Measurements from ENCODE around the gene FARP2. TPM values are rescaled to one million over a fixed set of nuclear protein-coding genes. Genes with fewer than 3 reads are reported as not detected.
A peak's percentile ranks its signal among the peaks of the same experiment; 100 is the strongest.
"Not testable (repeated sequence)": the region's sequence is repeated elsewhere in the genome, so short reads cannot be mapped to it uniquely, and the experiment has no call there.

Gene FARP2
- total RNA-seq, 1 donor from 2014 or later: 18.6 TPM

DNA sequence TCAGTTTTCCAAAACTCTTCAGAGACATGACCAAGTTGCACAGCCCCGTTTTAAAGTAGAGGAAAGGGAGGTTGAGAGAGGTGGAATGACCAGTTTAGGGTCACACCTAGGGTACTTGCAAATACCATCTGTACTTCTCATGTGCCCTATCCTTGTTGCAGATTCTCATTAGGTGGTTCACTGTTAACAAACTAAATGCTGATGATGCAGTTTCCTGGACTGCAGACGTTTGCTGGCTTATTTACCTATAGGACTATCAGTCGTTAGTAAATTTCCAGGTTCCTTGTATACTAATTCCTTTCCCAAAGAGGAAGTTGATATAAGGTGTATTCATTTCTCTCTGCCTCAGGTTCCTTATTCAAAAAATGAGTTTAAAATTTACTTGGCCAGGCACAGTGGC is 1.4 kb downstream of the FARP2 start:
- ATAC-seq: no peak
- intact Hi-C loops (cut with micrococcal nuclease): no loop called here
- DNase-seq: no peak

DNA sequence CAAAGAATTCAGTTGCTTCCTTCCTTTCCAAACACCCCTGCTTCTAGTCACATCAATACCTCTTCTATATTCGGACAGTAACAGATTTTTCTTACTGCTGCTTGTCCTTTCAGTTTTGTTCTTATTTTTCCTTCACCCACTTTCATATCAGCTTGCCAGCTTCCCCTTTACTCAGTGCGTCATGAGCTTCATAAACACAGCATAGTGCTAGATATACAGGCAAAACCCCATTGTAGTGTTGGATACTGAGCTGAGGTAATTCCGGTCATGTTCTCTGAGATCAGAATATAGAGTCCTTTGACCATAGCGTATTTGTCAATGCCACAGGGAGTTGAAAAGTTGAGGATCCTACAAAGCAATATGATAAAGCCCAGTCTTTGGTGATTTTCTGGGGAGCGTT is 2.4 kb downstream of the FARP2 start:
- ATAC-seq: no peak
- intact Hi-C loops (cut with micrococcal nuclease): no loop called here

DNA sequence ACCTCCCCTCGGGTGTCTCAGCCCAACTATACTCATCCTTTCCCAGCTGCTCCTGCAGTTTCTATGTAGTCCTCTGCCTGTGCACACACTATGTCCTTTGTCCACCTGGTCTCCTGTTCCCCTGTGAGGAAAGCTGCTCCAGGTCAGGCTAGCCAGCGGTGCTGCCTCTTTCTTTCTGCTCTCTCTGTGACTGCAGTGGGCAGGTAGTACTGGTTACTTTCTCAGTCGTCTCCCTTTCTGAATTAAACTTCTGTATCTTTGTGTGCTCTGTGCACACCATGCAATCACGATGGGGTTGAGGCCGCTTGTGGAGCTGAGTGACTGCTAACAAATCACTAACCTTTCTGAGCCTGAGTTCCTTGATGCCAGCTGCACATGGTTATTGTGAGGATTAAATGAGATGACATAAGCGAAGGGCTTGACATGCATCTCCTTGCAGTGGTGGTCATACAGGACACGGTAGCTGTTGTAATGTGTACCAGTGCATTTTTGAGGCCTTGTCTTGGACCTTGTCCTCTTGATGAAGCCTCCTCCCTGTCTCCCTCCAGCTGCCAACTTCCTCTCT is 3.5 kb downstream of the FARP2 start:
- ATAC-seq (no peak), DNase-seq (no peak)
- intact Hi-C loops (cut with micrococcal nuclease): no loop called here

More for the DNA sequence above, 2.4 kb downstream of the FARP2 start:
- DNase-seq: no peak

DNA sequence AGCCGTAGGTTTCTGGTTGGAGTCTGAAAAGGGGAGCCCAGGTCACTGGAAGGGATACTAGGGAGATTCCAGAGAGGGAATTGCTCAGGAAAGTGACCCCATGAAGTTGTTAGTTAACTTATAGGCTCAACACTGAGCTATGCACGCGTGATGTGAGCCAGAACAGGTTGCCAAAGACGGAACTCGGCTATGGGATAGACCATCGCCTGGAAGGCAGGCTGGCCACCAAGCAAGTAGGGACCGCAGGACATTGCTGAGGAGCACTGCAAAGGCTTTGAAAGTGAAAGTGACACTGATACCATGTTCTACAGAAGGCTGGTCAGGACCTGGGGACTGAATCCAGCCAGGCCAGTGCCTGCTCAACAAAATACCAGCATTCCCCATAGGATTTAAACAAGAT is 7.3 kb downstream of the FARP2 start:
- DNase-seq: no peak
- ATAC-seq: peak; percentile 47
- intact Hi-C loops (cut with micrococcal nuclease): no loop called here

DNA sequence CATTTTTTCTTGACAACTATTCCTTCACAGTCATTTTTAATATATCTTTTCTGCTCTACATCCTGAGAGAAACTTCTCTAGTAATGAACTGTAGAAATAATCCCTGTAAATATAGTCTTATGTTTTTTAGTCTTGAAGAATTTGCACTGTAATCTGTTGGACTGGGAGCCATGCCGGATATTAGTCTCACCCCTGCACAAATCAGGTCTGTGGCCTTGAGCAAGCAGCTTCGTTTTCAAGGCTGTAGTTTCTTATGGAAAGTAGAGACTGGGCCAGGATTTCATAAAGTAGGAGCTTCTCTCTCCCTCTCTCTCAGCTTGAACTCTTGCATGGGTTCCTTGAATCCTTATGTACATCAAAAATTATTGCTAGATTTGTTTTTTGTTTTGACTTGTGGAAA is 8.7 kb downstream of the FARP2 start:
- no peak for ATAC-seq
- DNase-seq: no peak
- intact Hi-C loops (cut with micrococcal nuclease): no loop called here

DNA sequence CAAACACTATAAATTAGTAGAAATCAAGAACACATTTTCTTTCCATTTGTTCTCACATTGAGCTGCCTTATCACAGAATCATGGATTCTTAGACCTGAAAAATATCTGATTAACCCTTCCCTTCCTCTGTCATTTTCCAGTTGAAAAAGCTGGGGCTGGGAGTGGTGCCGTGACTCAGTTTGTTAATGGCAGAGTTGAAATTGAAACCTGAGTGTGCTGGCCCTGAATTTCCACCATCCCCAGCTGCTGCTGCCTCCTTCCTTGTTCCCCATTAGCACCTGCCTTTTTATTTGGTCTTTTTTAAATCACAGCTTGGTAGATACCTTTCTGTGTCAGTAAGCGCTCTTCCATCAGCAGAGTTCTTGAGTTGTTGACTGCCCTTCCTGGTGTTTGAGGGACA is 10.6 kb downstream of the FARP2 start:
- DNase-seq (no peak), ATAC-seq (no peak)
- intact Hi-C loops (cut with micrococcal nuclease): no loop called here

DNA sequence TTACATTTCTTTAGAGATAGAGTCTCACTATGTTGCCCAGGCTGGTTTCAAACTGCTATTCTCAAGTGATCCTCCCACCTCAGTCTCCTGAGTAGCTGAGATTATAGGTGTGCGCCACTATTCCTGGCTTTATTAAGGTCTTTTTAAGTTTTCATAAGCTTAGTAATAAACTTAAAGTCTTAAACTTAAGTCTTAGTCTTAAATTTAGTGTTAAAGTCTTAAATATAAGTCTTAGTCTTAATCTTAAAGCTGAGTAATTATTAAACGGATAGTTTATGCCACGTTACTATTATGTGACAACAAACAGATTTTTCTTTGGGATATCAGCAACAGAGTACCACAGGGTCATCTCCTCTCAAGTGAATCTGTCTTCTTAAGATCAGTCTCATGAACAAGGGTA is 12.6 kb downstream of the FARP2 start:
- intact Hi-C loops (cut with micrococcal nuclease): no loop called here
- DNase-seq: no peak
- no peak for ATAC-seq

DNA sequence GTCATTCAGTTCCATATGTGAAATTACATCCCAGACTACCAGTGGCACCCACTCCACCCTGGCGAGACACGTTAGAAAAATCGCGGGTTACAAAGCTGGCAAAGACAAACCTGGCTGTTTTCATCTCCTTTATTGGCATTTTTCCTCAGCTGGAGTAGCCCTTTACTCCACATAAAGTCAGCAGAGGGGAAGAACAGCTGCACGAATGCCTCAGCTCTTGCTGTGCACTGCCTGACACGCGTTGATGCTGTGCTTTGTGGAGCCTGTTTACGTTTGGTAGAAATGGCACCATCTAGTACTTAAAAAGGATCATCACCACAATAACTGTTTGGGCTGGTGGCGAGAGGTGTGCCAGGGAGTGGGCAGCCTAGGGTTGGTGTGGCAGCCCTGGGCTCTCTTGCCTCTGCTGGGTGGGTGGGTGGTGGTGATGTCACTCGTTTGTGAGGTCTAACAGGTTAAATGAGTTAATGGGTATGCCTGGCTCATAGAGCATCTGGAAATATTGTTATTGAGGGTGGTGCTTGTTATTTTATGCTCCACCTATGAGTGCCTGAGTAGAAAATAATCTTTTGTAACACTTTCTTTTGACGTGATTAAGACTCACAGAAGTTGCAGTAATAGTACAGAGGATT is 16.4 kb downstream of the FARP2 start:
- ATAC-seq (peak; percentile 21), DNase-seq (no peak)
- intact Hi-C loops (cut with micrococcal nuclease): no loop called here

DNA sequence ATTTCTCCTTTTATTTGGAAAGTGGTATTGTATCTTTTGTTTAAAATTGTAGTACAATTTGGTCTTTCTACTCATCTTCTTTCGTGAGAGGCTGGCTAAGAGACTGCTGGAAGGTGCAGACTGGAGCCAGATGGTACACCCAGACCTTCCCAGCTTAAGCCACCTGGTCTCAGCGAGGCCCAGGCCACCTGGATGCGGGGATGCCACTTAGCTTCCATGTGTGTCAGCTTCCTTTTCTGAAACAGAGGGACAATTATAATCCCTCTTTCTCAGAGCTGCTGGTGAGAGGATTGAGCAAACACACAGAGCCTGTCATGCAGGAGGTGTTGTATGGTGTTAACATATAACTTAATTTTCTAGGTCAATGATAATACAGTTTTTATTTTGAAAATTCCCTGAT is 17.4 kb downstream of the FARP2 start:
- ATAC-seq (no peak), DNase-seq (no peak)
- intact Hi-C loops (cut with micrococcal nuclease): no loop called here

DNA sequence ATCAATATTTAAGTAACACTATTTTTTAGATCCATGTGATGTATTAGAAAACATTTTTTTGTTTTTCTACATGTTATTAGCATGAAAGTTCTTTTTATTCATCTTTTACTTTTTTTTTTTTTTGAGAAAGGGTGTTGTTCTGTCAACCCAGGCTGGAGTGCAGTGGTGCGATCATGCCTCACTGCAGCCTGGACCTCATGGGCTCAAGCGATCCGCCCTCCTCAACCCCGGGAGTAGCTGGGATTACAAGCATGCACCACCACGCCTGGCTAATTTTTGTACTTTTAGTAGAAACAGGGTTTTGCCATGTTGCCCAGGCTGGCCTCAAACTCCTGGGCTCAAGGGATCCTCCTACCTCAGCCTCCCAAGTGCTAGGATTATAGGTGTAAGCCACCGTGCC is 17.8 kb downstream of the FARP2 start:
- intact Hi-C loops (cut with micrococcal nuclease); ATAC-seq; DNase-seq: not testable (repeated sequence)

DNA sequence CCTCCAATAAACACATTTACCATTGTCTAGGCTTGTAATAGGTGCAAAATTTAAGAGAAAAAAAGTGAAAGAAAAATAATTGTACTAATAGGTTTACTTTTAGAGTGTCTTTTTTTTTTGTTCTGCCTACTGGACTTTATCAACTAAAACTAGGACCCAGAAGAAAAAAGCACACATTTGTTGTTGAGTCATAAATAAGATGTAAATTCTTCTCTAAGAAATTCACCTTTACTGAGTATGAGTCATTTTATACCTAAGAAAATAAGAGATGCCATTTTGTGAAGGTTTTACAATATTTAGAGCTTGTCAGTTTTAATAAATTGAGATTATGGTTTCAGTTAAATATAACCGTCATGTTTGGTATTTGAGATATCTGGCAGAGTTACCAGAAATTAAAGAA is 19.2 kb downstream of the FARP2 start:
- intact Hi-C loops (cut with micrococcal nuclease): no loop called here
- ATAC-seq: no peak
- DNase-seq: no peak

DNA sequence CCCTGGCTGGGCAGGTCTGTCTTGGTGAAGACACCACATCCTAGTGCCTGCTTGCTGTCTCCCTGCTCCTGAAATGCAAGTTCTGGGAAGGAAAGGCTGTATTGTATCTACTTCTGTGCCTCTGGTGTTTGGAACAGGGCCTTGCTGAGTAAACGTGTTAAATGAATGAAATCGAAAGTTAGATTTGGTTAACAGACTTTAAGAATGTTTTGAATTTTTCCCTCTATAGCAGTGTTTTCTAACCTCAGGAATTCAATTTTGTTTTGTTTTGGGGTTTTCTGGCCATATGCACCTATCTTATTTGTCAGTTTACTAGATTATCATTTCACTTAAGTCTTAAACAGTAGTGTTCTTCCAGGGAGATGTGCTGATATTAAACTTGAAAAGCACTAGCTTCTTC is 20.7 kb downstream of the FARP2 start:
- DNase-seq (no peak), ATAC-seq (no peak)
- intact Hi-C loops (cut with micrococcal nuclease): no loop called here

DNA sequence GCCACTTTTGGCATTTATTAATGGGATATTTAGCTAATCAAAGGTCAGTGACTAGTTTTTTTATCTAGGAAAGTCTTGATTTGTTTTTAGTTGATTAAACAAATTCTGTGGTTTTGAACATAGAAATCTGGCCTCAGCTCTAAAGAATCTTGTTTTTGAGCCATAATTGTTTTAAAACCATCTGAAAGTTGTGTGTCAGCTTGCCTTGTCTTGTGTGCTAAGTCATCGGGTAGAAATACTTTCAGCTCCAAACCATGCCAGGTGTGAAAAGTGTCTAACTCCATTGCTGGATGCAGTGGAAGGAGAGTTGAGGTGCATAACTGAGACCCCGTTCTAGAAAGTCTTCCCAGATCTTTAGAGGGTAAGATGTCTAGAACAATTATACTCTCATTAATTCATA is 22.7 kb downstream of the FARP2 start:
- intact Hi-C loops (cut with micrococcal nuclease): no loop called here
- ATAC-seq (no peak), DNase-seq (no peak)

DNA sequence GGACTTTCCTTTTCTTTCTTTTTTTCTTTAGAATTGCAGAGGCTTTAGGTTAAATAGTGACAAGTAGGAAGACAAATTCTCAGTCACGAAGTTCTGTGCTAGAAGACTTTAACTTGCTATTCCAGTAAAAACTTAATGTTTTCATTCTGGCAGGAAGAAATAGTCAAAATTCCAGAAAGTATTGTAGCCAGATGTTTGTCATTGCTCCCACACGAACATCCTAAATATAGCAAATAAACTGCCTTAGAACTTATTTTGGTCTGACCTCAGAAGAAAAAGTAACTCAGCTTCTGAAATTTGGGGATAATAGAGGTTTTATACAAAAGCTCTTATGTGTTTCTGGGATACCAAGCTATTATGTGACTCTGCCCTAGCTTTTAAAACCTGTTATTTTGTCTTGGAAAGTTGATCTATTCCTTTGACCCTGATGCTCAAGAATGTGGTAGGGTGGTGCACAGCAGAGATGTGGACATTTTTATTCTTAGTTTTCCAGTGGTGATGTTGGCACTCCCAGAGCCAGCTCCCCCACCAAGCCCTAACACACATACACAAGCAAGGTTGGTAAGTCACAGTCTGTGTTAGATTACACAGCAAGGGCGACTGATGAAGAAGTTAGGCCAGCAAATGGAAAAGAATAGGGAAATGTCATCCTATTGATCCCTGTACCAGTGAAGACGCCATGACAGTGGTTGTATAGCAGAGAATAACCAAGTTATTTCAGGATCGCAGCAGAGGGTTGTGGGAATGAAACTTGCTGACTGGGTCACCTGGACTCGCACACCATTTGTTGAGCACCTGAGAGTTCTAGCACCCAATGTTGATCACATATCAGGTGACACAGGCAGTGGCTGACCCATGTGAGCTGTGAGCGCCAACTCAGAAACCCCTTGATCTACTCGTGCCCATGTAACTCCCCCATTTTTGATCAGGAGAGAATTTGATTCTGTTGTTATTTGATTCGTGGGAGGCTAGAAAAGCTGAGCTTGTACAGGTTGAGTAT is 23.7 kb downstream of the FARP2 start:
- no peak for DNase-seq
- no peak for ATAC-seq
- intact Hi-C loops (cut with micrococcal nuclease): no loop called here

DNA sequence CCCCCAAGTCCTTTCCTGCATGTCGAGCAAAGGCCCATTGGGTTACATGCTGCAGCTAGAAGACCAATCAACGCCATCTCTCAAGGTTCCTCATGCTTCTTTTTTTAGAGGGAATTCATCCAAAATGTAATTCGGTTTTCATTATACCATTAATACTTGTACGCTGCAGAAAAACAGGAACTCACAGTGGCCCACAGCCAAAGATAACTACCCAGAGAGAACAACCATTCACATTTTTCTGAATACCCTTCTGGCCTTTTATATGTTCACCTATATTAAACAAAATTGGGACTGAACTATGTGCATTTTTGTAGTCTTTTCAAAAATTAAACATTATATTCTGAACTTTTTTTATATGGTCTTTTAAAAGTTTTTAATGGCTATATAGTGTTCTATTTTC is 25.8 kb downstream of the FARP2 start:
- DNase-seq: no peak
- intact Hi-C loops (cut with micrococcal nuclease): no loop called here
- ATAC-seq: no peak

DNA sequence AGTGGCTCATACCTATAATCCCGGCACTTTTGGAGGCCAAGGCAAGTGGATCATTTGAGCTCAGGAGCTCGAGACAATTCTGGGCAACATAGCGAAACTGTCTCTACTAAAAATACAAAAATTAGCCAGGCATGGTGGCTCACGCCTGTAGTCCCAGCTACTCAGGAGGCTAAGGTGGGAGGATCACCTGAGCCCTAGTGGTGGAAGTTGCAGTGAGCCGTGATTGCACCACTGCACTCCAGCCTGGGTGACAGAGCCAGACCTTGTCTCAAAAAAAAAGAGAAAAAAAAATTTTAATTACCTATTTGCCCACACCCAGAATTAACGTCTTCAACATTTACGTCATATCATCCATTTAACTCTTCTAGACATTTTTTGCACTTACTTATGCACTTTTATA is 29.4 kb downstream of the FARP2 start:
- ATAC-seq; intact Hi-C loops (cut with micrococcal nuclease); DNase-seq: not testable (repeated sequence)

DNA sequence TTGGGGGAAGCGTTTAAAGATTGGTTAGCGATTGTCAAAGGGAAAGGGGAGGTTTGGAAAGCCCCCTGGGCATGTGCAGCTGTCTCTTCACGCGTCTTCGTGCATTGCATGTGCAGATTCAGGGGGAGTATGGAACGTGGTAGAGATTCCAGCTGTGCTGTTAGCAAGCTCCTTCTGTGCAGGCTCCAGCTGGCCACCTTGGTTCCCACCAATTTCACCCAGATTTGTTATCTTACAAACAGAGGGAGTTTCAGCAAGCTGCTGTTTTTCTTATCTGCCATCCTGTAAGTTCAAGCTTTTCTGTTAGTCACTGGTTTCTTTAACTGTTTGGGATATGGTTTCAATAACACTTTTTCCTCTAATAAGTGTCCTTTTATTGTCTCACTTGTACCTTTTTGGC is 30.4 kb downstream of the FARP2 start:
- intact Hi-C loops (cut with micrococcal nuclease): no loop called here
- DNase-seq (no peak), ATAC-seq (no peak)

DNA sequence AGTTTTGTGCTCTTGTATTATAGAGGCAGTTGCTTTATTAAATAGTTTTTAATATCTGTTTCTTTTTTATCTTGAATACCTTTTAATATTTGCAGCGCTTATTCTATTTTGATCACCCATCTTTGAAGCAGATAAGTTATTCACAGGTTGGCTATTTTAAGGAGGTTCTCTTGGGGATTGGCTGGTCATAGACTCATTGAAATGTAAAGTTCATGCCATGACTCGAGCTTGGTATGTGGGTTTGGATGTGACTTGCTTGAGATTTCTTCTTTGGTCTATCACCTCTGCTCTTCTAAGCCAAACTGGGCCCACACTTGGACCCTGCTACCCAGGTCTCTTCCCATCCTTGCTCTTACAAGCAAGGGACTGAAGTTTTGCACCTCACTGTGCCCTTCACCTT is 33.6 kb downstream of the FARP2 start:
- intact Hi-C loops (cut with micrococcal nuclease): no loop called here
- ATAC-seq: no peak
- no peak for DNase-seq

DNA sequence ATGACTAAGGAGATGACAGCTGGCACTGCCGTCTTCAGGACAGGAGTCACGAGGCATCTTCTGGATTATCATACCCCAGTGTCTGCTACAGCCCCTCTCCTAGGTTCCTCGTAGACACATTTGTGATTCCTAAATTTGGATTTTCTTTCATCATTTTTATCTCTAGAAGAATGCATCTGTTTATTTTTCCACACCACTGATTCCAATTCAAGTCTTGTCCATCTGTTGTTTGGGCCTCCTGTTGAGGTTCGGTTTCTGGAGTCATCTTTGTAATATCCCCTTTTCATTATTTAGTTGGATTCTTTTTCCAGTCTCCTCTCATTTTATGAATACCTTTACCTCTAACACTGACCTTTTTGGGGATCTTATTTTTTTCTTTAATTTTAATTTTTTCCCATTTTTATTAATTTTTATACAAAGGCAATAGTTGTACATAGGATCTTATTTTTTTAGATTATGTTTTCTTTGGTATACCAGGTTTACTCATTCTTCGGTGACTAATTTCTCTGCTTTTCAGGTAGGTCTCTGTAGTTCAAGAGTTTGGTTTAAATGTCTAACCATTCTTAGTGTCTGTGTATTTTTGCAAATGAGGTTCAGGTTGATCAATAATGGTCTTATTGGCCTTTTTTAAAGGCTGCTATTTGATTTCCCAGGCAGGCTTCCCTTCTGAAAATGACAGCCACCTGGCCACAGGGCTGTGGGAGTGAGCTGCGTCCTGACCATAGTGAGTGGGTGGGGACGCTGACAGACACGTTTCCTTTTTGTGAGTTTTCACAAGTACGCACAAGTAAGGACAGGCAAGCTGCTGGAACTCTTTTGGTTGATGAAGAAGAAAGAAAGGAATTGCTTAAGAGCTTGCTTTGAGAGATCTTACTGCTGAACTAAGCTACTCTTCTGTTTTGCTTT is 34.5 kb downstream of the FARP2 start:
- DNase-seq: no peak
- intact Hi-C loops (cut with micrococcal nuclease): no loop called here
- ATAC-seq: no peak
